Endothelial cell of umbilical vein (primary cell): ENCODE results near the gene ZFYVE26.

Source experiments
- CTCF ChIP-seq, 2 donors: IDR thresholded peaks; 1 replicate in 1 of 2; 2 replicates in 1 of 2; pipeline ENCODE4 v1.5.1; 2011; ENCODE audit warnings: low read length in 2 of 2, mild to moderate bottlenecking in 2 of 2, moderate library complexity in 2 of 2, control low read depth in 1 of 2, inconsistent platforms in 1 of 2, low read depth in 1 of 2; ENCODE audit not compliant: insufficient read depth in 1 of 2; ENCODE audit errors: extremely low read depth in 1 of 2
- GATA2 ChIP-seq: IDR thresholded peaks from 2 replicates; pipeline ENCODE4 v1.7.0; 2011; ENCODE audit warnings: low read depth, mild to moderate bottlenecking, moderate library complexity, mixed read lengths, low read length; ENCODE audit not compliant: insufficient read length, insufficient read depth
- POLR2A ChIP-seq: IDR thresholded peaks from 2 replicates; pipeline ENCODE4 v1.6.1; 2012; ENCODE audit warnings: low read depth, mild to moderate bottlenecking, control low read depth, low read length
- POLR2AphosphoS5 ChIP-seq: IDR thresholded peaks from 2 replicates; pipeline ENCODE4 v1.6.1; 2012; ENCODE audit warnings: low read depth, mild to moderate bottlenecking, control low read depth, low read length, moderate library complexity; ENCODE audit not compliant: insufficient read depth

GRCh38 chr14:67729072-67729885 lies 87.1 kb downstream of the ZFYVE26 start:
- TF ChIP-seq CTCF (IDR thresholded peaks at IDR 0.05; ENCODE audit: extremely low read depth in 1 of 2, insufficient read depth in 1 of 2, low read depth in 1 of 2, low read length in 2 of 2) = no peak
- no peak for TF ChIP-seq POLR2AphosphoS5
- no peak for TF ChIP-seq POLR2A
- TF ChIP-seq GATA2 = no peak
